K562 (cell line): ENCODE data around the gene MAP3K20.

ENCODE experiments used
- CBX2 ChIP-seq: fragments of 200-600 bp; sonication (generic); IDR thresholded peaks from one replicate; pipeline ENCODE4 v1.6.1; 2012; ENCODE audit warnings: mild to moderate bottlenecking, low read length, inconsistent platforms; ENCODE audit not compliant: insufficient read depth, poor library complexity, severe bottlenecking
- CXXC5 ChIP-seq: fragments of 250-450 bp; sonication (Bioruptor Pico); IDR thresholded peaks from 2 replicates; pipeline ENCODE4 v1.8.0; 2022; ENCODE audit warnings: inconsistent platforms, mild to moderate bottlenecking, moderate library complexity
- FOXM1 ChIP-seq, 2 experiments: fragments of 450-650 bp in 1 of 2; sonication (generic) in 1 of 2; formaldehyde crosslinking in 1 of 2; IDR thresholded peaks; 2 replicates each; pipeline versions ENCODE4 v1.6.1 to v1.9.0; 2017 to 2022; ENCODE audit warnings: low read depth in 2 of 2, mild to moderate bottlenecking in 2 of 2, missing genetic modification reagents in 1 of 2, moderate library complexity in 1 of 2
- KDM4B ChIP-seq, 2 experiments: fragments of 450-650 bp in 1 of 2; sonication (generic) in 1 of 2; IDR thresholded peaks; 2 replicates each; pipeline ENCODE4 v1.6.1; 2016 to 2017; ENCODE audit warnings: borderline replicate concordance in 2 of 2, antibody characterized with exemption in 1 of 2, low read depth in 1 of 2, mild to moderate bottlenecking in 1 of 2
- SMARCC2 ChIP-seq: fragments of 450-650 bp; IDR thresholded peaks from 2 replicates; pipeline ENCODE4 v1.6.1; 2017; ENCODE audit warnings: antibody characterized with exemption, moderate library complexity, mild to moderate bottlenecking, low read depth
- ZC3H11A ChIP-seq: IDR thresholded peaks from 2 replicates; pipeline ENCODE4 v1.6.1; 2012; ENCODE audit warnings: low read depth, low read length, improper control_type of control experiment
- TF ChIP-seq, protein P1 (sequence below), 2 experiments: fragments of 450-650 bp in 1 of 2; sonication (generic) in 1 of 2; formaldehyde crosslinking in 1 of 2; IDR thresholded peaks; 2 replicates each; pipeline versions ENCODE4 v1.7.1 to v1.9.0; 2016 to 2022; ENCODE audit warnings: inconsistent platforms in 1 of 2, mild to moderate bottlenecking in 1 of 2, missing genetic modification reagents in 1 of 2
- TF ChIP-seq, protein P2 (sequence below), 3 experiments: IDR thresholded peaks in 2 of 3; conservative IDR thresholded peaks in 1 of 3; 2 replicates each; pipeline ENCODE4 v1.5.1; 2011 to 2012; ENCODE audit warnings: low read length in 3 of 3, mild to moderate bottlenecking in 3 of 3, control low read depth in 2 of 3, improper control_type of control experiment in 1 of 3, inconsistent platforms in 1 of 3, low read depth in 1 of 3, mixed read lengths in 1 of 3, moderate library complexity in 1 of 3; ENCODE audit not compliant: insufficient read depth in 2 of 3
- TF ChIP-seq, protein P3 (sequence below), 2 experiments: fragments of 200-800 bp in 1 of 2; sonication (Bioruptor generic) in 1 of 2; sonication (generic) in 1 of 2; formaldehyde crosslinking in 1 of 2; IDR thresholded peaks in 1 of 2; conservative IDR thresholded peaks in 1 of 2; 2 replicates each; pipeline versions ENCODE4 v1.5.0 to v1.6.1; 2016 to 2020; ENCODE audit warnings: missing compliant biosample characterization in 1 of 2, missing genetic modification characterization in 1 of 2, missing genetic modification reagents in 1 of 2
- TF ChIP-seq, protein P4 (sequence below): conservative IDR thresholded peaks from 2 replicates; pipeline ENCODE4 v1.6.1; 2011; ENCODE audit warnings: low read depth, mild to moderate bottlenecking, low read length; ENCODE audit not compliant: control insufficient read depth
- TF ChIP-seq, protein P5 (sequence below): sonication (generic); formaldehyde crosslinking; IDR thresholded peaks from 2 replicates; pipeline ENCODE4 v1.8.1; 2022; ENCODE audit warnings: missing genetic modification reagents

DNA sequence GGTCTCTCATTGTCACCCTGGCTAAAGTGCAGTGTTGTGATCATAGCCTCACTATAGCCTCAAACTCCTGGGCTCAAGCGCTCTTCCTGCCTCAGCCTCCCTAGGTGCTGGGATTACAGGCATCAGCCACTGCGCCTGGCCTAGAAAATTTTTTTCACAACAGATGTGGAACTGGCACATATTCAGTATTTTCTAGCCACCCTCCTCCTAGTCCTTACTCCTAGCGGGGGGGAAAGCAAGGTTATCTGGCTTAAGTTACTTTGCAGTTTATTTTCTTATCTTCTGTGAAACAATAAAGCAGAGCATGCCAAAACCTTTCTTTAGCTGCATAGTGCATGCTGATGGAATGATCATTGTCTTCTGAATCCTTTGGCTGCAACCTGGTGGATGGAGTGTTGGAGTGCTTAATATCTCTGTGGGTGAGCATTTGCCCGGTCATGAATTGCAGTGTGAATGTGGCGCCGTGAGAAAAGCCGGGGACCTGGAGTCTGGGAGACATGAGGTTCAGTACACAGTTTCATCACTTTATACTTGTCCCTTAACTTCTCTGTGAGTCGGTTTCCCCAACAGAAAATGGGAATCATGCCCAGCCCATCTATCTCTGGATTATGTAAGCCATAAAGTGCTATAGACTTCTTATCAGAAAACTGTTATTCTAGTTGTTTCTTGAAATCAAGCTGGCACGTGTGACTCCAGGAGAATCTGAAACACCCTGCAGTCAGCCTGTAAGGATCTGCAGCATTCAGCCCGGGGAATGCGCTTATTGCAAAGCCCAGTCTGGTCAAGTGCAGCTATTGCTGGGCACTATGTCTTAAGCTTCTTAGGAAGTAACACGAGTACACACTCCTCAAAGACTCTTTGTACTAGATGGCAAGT is 38.2 kb upstream of the MAP3K20 start:
- TF ChIP-seq, protein P1, sequence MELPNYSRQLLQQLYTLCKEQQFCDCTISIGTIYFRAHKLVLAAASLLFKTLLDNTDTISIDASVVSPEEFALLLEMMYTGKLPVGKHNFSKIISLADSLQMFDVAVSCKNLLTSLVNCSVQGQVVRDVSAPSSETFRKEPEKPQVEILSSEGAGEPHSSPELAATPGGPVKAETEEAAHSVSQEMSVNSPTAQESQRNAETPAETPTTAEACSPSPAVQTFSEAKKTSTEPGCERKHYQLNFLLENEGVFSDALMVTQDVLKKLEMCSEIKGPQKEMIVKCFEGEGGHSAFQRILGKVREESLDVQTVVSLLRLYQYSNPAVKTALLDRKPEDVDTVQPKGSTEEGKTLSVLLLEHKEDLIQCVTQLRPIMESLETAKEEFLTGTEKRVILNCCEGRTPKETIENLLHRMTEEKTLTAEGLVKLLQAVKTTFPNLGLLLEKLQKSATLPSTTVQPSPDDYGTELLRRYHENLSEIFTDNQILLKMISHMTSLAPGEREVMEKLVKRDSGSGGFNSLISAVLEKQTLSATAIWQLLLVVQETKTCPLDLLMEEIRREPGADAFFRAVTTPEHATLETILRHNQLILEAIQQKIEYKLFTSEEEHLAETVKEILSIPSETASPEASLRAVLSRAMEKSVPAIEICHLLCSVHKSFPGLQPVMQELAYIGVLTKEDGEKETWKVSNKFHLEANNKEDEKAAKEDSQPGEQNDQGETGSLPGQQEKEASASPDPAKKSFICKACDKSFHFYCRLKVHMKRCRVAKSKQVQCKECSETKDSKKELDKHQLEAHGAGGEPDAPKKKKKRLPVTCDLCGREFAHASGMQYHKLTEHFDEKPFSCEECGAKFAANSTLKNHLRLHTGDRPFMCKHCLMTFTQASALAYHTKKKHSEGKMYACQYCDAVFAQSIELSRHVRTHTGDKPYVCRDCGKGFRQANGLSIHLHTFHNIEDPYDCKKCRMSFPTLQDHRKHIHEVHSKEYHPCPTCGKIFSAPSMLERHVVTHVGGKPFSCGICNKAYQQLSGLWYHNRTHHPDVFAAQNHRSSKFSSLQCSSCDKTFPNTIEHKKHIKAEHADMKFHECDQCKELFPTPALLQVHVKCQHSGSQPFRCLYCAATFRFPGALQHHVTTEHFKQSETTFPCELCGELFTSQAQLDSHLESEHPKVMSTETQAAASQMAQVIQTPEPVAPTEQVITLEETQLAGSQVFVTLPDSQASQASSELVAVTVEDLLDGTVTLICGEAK (IDR thresholded peaks at IDR 0.05) = no peak
- TF ChIP-seq, protein P1 (CRISPR knock-in tag; IDR thresholded peaks at IDR 0.05) = no peak
- TF ChIP-seq, protein P2, sequence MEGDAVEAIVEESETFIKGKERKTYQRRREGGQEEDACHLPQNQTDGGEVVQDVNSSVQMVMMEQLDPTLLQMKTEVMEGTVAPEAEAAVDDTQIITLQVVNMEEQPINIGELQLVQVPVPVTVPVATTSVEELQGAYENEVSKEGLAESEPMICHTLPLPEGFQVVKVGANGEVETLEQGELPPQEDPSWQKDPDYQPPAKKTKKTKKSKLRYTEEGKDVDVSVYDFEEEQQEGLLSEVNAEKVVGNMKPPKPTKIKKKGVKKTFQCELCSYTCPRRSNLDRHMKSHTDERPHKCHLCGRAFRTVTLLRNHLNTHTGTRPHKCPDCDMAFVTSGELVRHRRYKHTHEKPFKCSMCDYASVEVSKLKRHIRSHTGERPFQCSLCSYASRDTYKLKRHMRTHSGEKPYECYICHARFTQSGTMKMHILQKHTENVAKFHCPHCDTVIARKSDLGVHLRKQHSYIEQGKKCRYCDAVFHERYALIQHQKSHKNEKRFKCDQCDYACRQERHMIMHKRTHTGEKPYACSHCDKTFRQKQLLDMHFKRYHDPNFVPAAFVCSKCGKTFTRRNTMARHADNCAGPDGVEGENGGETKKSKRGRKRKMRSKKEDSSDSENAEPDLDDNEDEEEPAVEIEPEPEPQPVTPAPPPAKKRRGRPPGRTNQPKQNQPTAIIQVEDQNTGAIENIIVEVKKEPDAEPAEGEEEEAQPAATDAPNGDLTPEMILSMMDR (IDR thresholded peaks at IDR 0.05 in 2 of 3, conservative IDR thresholded peaks at IDR 0.05 in 1 of 3; ENCODE audit: insufficient read depth in 2 of 3, low read depth in 1 of 3, low read length in 3 of 3) = no peak
- TF ChIP-seq SMARCC2 = no peak
- TF ChIP-seq, protein P3, sequence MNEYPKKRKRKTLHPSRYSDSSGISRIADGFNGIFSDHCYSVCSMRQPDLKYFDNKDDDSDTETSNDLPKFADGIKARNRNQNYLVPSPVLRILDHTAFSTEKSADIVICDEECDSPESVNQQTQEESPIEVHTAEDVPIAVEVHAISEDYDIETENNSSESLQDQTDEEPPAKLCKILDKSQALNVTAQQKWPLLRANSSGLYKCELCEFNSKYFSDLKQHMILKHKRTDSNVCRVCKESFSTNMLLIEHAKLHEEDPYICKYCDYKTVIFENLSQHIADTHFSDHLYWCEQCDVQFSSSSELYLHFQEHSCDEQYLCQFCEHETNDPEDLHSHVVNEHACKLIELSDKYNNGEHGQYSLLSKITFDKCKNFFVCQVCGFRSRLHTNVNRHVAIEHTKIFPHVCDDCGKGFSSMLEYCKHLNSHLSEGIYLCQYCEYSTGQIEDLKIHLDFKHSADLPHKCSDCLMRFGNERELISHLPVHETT (CRISPR knock-in tag; conservative IDR thresholded peaks at IDR 0.05 in 1 of 2, IDR thresholded peaks at IDR 0.05 in 1 of 2) = no peak
- TF ChIP-seq CXXC5 (CRISPR knock-in tag) = no peak
- no peak for TF ChIP-seq CBX2
- TF ChIP-seq, protein P4, sequence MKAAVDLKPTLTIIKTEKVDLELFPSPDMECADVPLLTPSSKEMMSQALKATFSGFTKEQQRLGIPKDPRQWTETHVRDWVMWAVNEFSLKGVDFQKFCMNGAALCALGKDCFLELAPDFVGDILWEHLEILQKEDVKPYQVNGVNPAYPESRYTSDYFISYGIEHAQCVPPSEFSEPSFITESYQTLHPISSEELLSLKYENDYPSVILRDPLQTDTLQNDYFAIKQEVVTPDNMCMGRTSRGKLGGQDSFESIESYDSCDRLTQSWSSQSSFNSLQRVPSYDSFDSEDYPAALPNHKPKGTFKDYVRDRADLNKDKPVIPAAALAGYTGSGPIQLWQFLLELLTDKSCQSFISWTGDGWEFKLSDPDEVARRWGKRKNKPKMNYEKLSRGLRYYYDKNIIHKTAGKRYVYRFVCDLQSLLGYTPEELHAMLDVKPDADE = no peak
- TF ChIP-seq, protein P5, sequence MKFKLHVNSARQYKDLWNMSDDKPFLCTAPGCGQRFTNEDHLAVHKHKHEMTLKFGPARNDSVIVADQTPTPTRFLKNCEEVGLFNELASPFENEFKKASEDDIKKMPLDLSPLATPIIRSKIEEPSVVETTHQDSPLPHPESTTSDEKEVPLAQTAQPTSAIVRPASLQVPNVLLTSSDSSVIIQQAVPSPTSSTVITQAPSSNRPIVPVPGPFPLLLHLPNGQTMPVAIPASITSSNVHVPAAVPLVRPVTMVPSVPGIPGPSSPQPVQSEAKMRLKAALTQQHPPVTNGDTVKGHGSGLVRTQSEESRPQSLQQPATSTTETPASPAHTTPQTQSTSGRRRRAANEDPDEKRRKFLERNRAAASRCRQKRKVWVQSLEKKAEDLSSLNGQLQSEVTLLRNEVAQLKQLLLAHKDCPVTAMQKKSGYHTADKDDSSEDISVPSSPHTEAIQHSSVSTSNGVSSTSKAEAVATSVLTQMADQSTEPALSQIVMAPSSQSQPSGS (CRISPR knock-in tag) = no peak
- no peak for TF ChIP-seq ZC3H11A
- TF ChIP-seq FOXM1 (IDR thresholded peaks at IDR 0.05; ENCODE audit: low read depth) = no peak
- no peak for TF ChIP-seq FOXM1 (CRISPR knock-in tag; IDR thresholded peaks at IDR 0.05; ENCODE audit: low read depth)
- no peak for TF ChIP-seq KDM4B (IDR thresholded peaks at IDR 0.05; ENCODE audit: borderline replicate concordance in 2 of 2, low read depth in 1 of 2)
